Globus pallidus (tissue), 1 donor: ENCODE results near the gene GPN1.
"Not testable (repeated sequence)": the region's sequence is repeated elsewhere in the genome, so short reads cannot be mapped to it uniquely, and the experiment has no call there.

Experiments
- DNase-seq: peaks from one replicate; pipeline ENCODE4 v3.0.0-alpha.2; 2015; ENCODE audit warnings: low spot score

GPN1 gene

DNA sequence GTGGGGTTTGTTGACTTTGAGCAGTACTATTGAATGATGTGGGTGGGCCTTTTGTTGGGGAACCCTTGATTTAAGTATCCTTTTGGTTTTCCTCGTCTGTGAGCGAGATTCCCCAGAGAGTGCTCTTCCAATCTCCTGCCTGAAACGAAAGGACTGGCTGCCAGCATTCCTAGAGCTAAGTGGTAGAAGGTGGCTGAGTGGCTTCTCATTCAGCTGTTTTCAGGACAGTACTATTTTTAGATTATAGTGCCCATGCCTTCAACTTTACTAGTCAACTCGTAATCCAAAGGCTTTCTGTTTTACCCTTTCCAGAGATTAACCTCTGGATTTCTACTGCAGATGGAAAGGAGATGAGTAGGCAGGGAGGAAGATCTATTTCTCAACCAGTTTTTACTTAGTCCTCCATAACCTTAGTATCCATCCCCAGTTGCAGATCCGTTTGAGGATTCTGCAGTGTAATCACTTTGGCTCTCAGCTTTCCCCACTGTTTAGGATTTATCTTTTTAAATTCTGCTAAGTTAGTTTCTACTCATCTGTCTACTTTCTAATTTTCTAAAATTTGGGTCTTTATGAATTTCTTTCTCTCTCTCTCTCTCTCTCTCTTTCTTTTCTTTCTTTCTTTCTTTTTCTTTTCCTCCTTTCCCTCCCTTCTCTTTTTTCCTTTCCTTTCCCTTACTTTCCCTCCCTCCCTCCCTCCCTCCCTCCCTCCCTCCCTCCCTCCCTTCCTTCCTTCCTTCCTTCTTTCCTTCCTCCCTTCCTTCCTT, 44.1 kb downstream of the GPN1 start:
- DNase-seq: no peak

DNA sequence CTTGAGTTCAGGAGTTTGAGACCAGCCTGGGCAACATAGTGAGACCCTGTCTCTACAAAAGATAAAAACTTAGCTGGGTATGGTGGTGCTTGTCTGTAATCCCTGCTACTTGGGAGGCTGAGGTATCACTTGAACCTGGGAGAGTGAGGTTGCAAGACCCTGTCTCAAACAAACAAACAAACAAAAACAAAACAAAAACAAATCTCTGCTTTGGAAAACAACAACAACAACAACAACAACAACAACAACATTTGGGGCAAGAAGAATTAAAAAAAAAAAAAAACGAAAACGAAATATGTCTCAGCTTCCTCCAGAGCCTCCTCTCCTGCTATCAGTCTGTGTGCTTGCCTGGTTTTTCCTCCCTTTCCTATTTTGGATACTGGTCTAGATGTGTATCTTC, 51.7 kb downstream of the GPN1 start:
- DNase-seq: no peak

DNA sequence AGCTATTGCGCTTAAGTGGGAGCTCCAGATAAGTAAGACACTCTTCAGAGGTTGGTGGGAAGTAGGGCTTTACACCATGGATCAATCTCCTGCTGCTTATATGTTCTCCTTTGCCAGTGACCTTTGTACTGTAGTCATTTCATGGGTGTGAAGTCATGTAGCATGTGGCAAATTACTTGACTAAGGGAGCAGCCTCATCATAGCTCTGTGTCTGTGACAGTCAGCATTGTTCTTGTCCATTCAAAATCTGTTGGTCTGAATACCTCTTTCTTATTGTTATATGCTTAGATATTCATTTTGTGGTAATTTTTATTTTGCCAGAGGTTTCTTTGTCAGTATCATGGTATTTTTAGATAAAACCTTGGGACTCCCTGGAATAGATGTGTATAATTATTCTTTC, 53.0 kb downstream of the GPN1 start:
- no peak for DNase-seq

DNA sequence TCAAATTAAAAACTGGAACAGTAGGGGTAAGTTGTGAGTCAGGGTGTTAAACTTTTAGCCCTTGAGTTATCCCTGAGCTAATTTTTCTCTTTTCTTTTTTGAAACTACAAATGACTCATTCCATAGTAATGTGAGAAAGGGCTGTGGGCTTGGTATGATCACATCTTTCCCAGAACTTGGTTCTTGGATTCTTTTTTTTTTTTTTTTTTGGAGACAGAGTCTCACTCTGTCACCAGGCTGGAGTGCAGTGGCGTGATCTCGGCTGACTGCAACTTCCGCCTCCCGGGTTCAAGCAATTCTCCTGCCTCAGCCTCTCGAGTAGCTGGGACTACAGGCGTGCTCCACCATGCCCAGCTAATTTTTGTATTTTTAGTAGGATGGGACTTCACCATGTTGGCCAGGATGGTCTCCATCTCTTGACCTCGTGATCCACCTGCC, 53.5 kb downstream of the GPN1 start:
- not testable (repeated sequence) for DNase-seq

DNA sequence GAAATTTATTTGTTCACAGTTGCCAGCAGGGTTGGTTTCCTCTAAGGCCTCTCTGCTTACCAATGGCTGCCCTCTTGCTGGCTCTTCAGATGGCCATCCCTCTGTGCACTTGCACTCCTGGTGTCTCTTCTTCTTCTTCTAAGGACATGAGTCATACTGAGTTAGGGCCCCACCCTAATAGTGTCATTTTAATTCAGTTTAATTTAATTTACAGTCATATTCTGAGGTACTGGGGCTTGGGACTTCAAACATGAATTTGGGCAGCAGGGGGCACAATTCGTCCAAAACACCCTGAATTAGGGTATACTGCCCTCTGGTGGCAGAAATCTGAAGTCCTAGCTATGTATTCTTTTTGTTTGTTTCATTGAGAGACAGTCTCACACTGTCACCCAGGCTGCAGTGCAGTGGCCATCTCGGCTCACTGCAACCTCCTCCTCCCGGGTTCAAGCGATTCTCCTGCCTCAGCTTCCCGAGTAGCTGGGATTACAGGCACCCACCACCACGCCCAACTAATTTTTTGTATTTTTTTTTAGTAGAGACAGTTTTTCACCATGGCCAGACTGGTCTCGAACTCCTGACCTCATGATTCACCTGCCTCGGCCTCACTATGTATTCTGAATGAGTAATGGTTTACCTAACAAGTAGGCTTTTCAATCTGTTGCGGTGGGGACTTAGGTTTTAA, 54.7 kb downstream of the GPN1 start:
- peak; percentile 77 for DNase-seq

DNA sequence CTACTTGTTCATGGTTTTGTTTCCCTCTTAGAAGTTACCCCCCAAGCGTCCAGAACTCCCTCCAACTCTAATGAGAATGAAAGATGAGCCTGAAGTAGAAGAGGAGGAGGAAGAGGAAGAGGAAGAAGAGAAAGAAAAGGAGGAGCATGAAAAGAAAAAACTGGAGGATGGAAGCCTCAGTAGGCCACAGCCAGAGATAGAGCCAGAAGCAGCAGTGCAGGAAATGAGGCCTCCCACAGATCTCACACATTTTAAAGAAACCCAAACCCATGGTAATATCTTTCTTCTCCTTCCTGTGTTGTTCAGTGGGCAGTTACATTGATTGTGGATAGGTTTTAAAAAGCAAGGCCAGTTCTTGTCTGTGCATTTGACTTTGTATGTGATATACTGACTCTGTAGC, 56.2 kb downstream of the GPN1 start:
- not testable (repeated sequence) for DNase-seq

DNA sequence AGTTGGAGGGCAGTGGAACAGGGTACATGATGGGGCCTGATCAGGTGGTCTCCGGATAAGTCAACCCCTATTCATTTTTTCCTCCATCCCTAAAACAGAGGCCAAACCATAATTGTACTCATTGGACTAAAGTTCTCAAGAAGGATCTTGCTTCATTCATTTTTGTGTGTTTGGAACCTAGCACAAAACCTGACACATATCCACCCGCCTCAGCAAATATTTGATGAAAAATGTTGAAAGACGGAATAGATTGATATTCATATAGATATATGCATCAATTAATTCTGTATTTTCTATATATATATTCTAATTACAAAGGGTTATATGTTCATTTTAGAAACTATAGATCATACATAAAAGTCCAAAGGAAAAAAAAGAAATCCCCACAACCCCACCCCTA, 56.7 kb downstream of the GPN1 start:
- no peak for DNase-seq

DNA sequence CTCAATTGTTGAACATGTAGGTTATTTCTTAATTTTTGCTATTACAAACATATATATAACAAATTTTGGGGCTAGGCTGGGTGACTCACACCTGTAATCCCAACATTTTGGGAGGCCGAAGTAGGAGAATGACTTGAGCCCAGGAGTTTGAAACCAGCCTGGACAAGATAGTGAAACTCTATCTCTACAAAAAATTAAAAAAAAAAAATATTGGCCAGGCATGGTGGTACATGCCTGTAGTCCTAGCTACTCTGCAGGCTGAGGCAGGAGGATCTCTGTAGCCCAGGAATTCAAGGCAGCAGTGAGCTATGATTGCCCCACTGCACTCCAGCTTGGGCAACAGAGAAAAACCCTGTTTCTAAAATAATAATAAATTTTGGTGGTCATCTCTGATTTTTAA, 58.4 kb downstream of the GPN1 start:
- no peak for DNase-seq

DNA sequence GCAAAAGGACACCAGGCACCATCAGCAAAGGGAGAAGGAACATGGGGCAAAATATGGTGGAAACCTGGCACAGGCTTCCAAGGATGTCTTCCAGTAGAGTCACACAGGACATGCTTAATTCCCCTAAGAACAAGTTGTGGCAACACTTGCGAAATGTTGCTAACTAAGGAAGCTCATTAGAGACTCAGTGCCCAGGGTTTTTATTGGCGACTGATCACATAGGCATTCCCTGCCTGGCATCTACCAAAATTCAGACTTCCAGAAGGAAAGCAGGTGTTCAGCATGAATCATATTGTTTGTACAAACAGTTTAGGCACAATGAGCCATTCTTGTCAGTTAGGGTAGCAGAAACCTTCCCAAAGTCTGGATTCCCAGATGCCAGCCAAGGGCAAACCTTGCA, 60.6 kb downstream of the GPN1 start:
- DNase-seq: no peak

DNA sequence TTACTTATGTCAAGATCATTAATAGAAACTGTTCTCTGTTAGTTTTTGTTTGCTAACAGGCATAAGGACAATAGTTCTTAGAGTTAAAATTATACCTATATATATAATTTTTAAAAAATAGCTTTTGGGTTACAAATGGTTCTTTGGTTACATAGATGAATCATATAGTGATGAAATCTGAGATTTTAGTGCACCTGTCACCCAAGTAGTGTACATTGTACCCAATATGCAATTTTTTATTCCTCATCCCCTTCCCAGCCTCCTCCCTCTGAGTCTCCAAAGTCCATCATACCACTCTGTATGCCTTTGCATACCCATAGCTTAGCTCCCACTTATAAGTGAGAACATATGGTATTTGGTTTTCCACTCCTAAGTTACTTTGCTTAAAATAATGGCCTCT, 61.2 kb downstream of the GPN1 start:
- no peak for DNase-seq

DNA sequence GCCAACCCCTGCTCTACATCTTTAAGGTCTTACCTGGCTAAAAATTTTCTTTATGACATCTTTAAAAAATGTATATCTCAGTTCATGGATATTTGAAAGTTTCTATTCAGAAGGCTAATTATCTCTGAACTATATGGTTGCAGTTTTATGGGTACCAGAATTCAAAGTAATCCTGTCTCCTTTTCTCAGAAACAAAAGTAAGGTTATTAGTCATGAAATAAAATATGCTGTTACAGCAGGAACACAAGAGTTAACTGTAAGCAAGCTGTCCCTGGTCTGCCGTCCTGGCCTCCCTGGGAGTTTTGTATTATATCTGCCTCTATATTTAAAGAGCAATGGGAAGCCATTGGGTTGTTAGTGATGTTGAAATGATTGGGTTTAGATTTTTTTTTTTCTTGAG, 68.8 kb downstream of the GPN1 start:
- no peak for DNase-seq
